MM.1S (cell line): ENCODE measurements around the gene TOX2.

Source experiments
- DNase-seq: peaks from one replicate; pipeline ENCODE4 v3.0.0-alpha.2; 2015
- H2AFZ ChIP-seq: fragments of 300-600 bp; sonication (generic); 2 replicates; pipeline ENCODE4 v1.6.0; 2016; ENCODE audit warnings: antibody characterized with exemption, low read length
- H3F3A ChIP-seq: fragments of 300-600 bp; sonication (generic); 2 replicates; pipeline ENCODE4 v1.6.1; 2016; ENCODE audit warnings: mild to moderate bottlenecking, antibody characterized with exemption, low read length, moderate library complexity, mixed read lengths; ENCODE audit not compliant: insufficient read depth
- H3K27ac ChIP-seq: fragments of 300-600 bp; sonication (generic); 2 replicates; pipeline ENCODE4 v1.5.1; 2016; ENCODE audit warnings: mild to moderate bottlenecking, low read length
- H3K27me3 ChIP-seq: fragments of 300-600 bp; sonication (generic); replicated peaks from 2 replicates; pipeline ENCODE4 v1.6.0; 2016; ENCODE audit warnings: low read length; ENCODE audit not compliant: insufficient read depth
- H3K36me3 ChIP-seq: fragments of 300-600 bp; sonication (generic); replicated peaks from 2 replicates; pipeline ENCODE4 v1.6.1; 2016; ENCODE audit warnings: mild to moderate bottlenecking, low read length, mixed read lengths; ENCODE audit not compliant: insufficient read depth
- H3K4me1 ChIP-seq: fragments of 300-600 bp; sonication (generic); 2 replicates; pipeline ENCODE4 v1.6.1; 2016; ENCODE audit warnings: low read length, mixed read lengths
- H3K4me2 ChIP-seq: fragments of 300-600 bp; sonication (generic); 2 replicates; pipeline ENCODE4 v1.6.0; 2016; ENCODE audit warnings: low read depth, low read length
- H3K4me3 ChIP-seq: fragments of 300-600 bp; sonication (generic); 2 replicates; pipeline ENCODE4 v1.5.1; 2016; ENCODE audit warnings: low read length, mixed read lengths
- H3K79me2 ChIP-seq: fragments of 300-600 bp; sonication (generic); 2 replicates; pipeline ENCODE4 v1.6.1; 2016; ENCODE audit warnings: mixed run types, low read length, mixed read lengths
- H3K9ac ChIP-seq: fragments of 300-600 bp; sonication (generic); 2 replicates; pipeline ENCODE4 v1.6.1; 2016; ENCODE audit warnings: low read length, mixed read lengths
- H3K9me2 ChIP-seq: fragments of 300-600 bp; sonication (generic); replicated peaks from 2 replicates; pipeline ENCODE4 v1.6.1; 2016; ENCODE audit warnings: mild to moderate bottlenecking, low read length, mixed read lengths; ENCODE audit not compliant: insufficient read depth
- H3K9me3 ChIP-seq: fragments of 300-600 bp; sonication (generic); replicated peaks from 2 replicates; pipeline ENCODE4 v1.6.1; 2016; ENCODE audit warnings: mild to moderate bottlenecking, low read length, mixed read lengths; ENCODE audit not compliant: insufficient read depth
- H4K20me1 ChIP-seq: fragments of 300-600 bp; sonication (generic); 2 replicates; pipeline ENCODE4 v1.6.1; 2016; ENCODE audit warnings: mild to moderate bottlenecking, low read length, moderate library complexity, mixed read lengths; ENCODE audit not compliant: insufficient read depth
- CTCF ChIP-seq: fragments of 300-600 bp; sonication (generic); IDR thresholded peaks from 2 replicates; pipeline ENCODE4 v1.5.1; 2016; ENCODE audit warnings: antibody characterized with exemption, low read length, mixed read lengths
- EZH2 ChIP-seq: fragments of 300-600 bp; sonication (generic); optimal IDR thresholded peaks from 2 replicates; pipeline ENCODE3; 2017; ENCODE audit warnings: low read depth, mild to moderate bottlenecking, antibody characterized with exemption, low read length, mixed read lengths
- EZH2phosphoT487 ChIP-seq: fragments of 300-600 bp; sonication (generic); IDR thresholded peaks from 2 replicates; pipeline ENCODE4 v1.6.1; 2018; ENCODE audit warnings: antibody characterized with exemption, low read length

Gene TOX2

GRCh38 chr20:44053046-44053445 lies 138.4 kb downstream of the TOX2 start:
- TF ChIP-seq EZH2 (no peak), CTCF (no peak), EZH2phosphoT487 (no peak)
- no peaks in the 10 kb centered on the region for H3F3A ChIP-seq
- DNase-seq, result no peak

GRCh38 chr20:44054118-44054517 lies 139.5 kb downstream of the TOX2 start:
- 0 out of 2 replicates have a peak, but pooled peaks cover 9% of the 10 kb centered on the region for H3K4me1 ChIP-seq
- no peaks in the 10 kb centered on the region for H3F3A ChIP-seq
- no peak overlapping the region for H2AFZ ChIP-seq
- TF ChIP-seq CTCF (no peak), EZH2 (no peak), EZH2phosphoT487 (no peak)
- H3K9me3 ChIP-seq, result no peaks in the 10 kb centered on the region
- H3K27me3 ChIP-seq, result no peaks in the 10 kb centered on the region
- DNase-seq, result no peak
- H3K4me3 ChIP-seq, result no peak overlapping the region
- H3K27ac ChIP-seq, result no peak overlapping the region
- H3K9ac ChIP-seq, result no peak overlapping the region
- no peaks in the 10 kb centered on the region for H4K20me1 ChIP-seq
- no peaks in the 10 kb centered on the region for H3K79me2 ChIP-seq
- no peak overlapping the region for H3K4me2 ChIP-seq
- 0 out of 2 replicates have a peak, but pooled peaks cover 3% of the 10 kb centered on the region for H3K36me3 ChIP-seq
- H3K9me2 ChIP-seq, result no peaks in the 10 kb centered on the region

More at GRCh38 chr20:44053046-44053445, 138.4 kb downstream of the TOX2 start:
- Histone ChIP-seq H3K27ac (no peak overlapping the region), H3K36me3 (0 out of 2 replicates have a peak, but pooled peaks cover 3% of the 10 kb centered on the region), H3K9me3 (no peaks in the 10 kb centered on the region), H3K79me2 (no peaks in the 10 kb centered on the region), H3K4me1 (0 out of 2 replicates have a peak, but pooled peaks cover 9% of the 10 kb centered on the region), H3K4me2 (no peak overlapping the region), H3K27me3 (no peaks in the 10 kb centered on the region), H3K9ac (no peak overlapping the region), H4K20me1 (no peaks in the 10 kb centered on the region), H3K9me2 (no peaks in the 10 kb centered on the region), H3K4me3 (no peak overlapping the region), H2AFZ (no peak overlapping the region)

- no peak overlapping the region for H3K4me2 ChIP-seq
- no peak overlapping the region for H2AFZ ChIP-seq
- no peak for DNase-seq
- no peaks in the 10 kb centered on the region for H3K9me2 ChIP-seq
- 0 out of 2 replicates have a peak, but pooled peaks cover 9% of the 10 kb centered on the region for H3K4me1 ChIP-seq
- no peaks in the 10 kb centered on the region for H3F3A ChIP-seq
- H3K27me3 ChIP-seq, result no peaks in the 10 kb centered on the region
- H3K9ac ChIP-seq, result no peak overlapping the region
- no peaks in the 10 kb centered on the region for H4K20me1 ChIP-seq
- TF ChIP-seq EZH2phosphoT487, result no peak
- no peak for TF ChIP-seq EZH2
- TF ChIP-seq CTCF, result no peak
- no peak overlapping the region for H3K4me3 ChIP-seq
- H3K9me3 ChIP-seq, result no peaks in the 10 kb centered on the region
- H3K27ac ChIP-seq, result no peak overlapping the region
- no peaks in the 10 kb centered on the region for H3K79me2 ChIP-seq
- H3K36me3 ChIP-seq, result 0 out of 2 replicates have a peak, but pooled peaks cover 3% of the 10 kb centered on the region
These were observed 140.2 kb downstream of the TOX2 start for GRCh38 chr20:44054849-44055248.
